GM20000 (cell line): ENCODE results near the gene WDR91.

Experiments
- DNase-seq: peaks from one replicate; pipeline ENCODE4 v3.0.0; 2012; ENCODE audit warnings: low spot score
- TF ChIP-seq, protein P1 (sequence below): IDR thresholded peaks from 2 replicates; pipeline ENCODE4 v1.5.1; 2012; ENCODE audit warnings: mild to moderate bottlenecking, control low read depth; ENCODE audit errors: extremely low read depth, missing control alignments

The WDR91 gene

DNA sequence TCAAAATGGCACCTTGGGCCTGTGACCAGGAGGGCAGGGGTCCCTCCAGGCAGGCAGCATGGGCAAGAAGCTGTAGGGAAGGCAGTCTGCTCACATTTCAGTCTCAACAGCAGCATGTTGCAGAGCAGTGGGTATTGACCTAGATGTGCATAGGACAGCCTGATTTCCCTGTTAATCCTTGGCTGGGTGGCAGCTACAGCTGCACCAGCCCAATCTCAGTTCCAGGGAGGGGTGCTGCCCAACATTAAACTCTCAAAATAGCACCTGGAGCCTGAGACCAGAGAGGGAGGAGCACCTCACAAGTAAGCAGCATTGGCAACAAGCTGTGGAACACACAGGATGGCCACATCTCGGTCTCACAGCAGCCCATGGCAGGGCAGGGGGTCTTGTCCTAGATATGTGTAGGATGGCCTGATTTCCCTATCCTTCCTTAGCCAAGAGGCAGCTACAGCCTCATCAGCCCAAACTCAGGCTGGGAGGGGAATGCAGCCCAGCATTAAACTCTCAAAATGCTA, 53.1 kb downstream of the WDR91 start:
- no peak for DNase-seq
- TF ChIP-seq, protein P1, sequence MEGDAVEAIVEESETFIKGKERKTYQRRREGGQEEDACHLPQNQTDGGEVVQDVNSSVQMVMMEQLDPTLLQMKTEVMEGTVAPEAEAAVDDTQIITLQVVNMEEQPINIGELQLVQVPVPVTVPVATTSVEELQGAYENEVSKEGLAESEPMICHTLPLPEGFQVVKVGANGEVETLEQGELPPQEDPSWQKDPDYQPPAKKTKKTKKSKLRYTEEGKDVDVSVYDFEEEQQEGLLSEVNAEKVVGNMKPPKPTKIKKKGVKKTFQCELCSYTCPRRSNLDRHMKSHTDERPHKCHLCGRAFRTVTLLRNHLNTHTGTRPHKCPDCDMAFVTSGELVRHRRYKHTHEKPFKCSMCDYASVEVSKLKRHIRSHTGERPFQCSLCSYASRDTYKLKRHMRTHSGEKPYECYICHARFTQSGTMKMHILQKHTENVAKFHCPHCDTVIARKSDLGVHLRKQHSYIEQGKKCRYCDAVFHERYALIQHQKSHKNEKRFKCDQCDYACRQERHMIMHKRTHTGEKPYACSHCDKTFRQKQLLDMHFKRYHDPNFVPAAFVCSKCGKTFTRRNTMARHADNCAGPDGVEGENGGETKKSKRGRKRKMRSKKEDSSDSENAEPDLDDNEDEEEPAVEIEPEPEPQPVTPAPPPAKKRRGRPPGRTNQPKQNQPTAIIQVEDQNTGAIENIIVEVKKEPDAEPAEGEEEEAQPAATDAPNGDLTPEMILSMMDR: no peak

DNA sequence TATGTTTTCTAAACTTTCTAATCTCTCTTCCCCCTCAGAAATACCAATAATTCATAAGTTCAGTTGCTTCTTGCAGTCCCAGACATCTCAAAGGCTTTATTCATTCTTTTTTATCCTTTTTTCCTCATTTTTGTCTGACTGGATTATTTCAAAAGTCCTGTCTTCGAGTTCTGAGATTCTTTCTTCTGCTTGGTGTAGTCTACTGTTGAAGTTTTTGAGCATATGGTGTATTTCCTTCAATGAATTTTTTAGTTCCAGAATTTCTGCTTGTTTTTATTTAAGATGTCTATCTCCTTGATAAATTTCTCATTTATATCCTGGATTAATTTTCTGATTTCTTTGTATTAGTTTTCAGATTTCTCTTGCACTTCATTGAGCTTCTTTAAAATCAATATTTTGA, 55.0 kb downstream of the WDR91 start:
- TF ChIP-seq, protein P1: no peak
- DNase-seq: no peak

DNA sequence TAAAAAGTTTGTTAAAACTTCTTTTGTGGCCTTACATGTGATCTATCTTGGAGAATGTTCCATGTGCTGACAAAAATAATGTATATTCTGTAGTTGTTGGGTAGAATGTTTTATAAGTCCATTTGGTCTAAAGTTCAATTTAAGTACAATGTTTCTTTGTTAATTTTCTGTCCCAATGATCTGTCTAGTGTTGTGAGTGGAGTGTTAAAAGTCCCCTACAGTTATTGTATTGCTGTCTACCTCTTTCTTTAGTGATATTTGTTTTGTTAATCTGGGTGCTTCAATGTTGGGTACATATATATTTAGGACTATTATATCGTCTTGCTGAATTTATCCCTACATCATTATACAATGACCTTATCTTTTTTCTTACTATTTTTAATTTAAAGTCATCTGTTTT, 56.6 kb downstream of the WDR91 start:
- TF ChIP-seq, protein P1: no peak
- no peak for DNase-seq

DNA sequence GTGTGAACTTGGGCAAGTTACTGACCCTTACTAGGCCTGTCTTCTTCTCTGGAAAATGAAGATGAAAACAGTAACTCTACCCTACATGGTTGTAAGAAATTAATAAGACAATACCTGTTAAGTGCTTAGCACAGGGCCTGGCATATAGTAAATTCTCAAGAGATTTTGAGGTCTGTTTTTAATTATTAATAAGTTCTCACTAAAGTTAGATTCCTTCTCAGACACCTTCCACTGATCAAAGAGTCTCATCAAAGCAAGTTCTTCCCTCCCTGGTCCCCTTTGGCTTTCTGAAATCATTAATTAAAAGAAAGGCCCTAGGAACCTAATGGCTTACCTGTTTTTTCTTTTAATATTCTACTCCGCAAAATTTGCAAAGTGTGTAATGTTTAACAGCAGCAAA, 58.9 kb downstream of the WDR91 start:
- TF ChIP-seq, protein P1: no peak
- DNase-seq: no peak

DNA sequence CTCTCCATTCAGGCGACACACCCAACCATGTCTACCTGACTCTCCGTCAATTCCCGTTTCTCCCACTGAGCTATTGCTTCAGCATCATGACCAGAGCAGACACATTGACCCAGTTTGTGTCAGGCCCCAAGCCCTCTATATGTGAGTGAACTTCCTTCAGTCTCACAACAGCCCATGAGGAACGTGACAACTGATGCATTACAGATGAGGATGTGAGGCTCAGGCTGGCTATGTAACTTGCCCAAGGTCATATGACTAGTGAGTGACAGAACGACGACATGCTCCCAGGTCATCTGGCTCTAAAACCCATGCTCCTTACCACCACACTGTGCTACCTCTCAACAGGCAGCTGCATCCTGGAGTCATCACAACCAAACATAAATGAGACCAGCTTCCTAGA, 59.8 kb downstream of the WDR91 start:
- no peak for DNase-seq

DNA sequence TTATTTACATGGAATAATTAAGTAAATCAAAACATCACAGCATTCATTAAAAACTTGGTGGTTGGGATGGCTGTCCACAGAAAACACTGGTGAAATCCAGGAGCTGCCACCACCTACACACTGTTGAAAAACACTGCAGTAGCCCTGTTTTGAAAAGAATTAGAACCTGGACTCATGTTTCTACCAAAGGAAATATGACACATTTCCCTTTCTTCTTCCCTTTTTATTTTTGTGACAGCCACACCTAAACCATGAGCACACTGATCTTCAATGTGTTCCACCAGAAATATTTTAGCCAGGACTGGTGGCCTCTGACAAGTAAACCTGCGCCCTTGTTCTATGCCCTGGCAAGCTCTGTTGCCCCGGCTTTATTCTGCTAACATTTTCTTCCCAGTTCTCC, 60.2 kb downstream of the WDR91 start:
- no peak for DNase-seq
- TF ChIP-seq, protein P1: no peak

More for the DNA sequence above, 59.8 kb downstream of the WDR91 start:
- TF ChIP-seq, protein P1: no peak

DNA sequence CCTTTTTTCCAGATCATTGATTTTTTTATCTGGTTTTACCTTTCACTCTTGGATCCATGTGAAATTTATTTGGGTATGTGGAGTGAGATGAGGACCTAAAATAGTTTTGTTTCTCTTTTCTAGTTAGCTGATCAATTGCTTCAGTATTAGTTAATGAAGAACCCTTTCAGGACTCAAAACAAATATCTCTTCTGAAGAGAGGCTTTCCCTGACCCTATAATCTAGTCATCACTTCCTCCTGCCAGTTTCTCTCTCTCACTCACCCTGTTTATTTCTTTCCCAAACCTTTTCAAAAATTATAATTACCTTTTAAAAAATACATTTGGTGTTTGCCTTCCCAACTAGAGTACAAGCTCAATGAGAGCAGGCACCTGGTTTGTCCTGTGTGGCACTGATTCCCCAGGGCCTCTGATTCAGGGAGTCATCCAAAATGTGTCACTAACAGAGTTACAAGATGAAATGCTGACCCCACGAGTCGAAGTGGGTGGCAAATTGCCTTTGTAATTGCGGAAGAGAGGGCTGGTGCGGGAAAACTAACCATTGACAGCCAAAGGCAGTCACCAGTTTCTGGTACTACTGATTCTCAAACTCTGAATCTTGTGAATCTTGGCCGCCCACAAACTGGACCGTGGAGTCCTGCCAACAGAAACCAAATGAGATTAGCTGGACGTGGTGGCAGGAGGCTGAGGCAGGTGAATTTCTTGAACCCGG, 61.1 kb downstream of the WDR91 start:
- DNase-seq: no peak
- TF ChIP-seq, protein P1: no peak
